Heart left ventricle (tissue), 13 donors: ENCODE data around the gene NFIB.

Experiments used
- CTCF ChIP-seq, 12 donors: fragments of 200-600 bp; sonication (generic) in 4 of 12; IDR thresholded peaks; one replicate each; pipeline versions ENCODE4 v1.5.0 to v1.8.0; 2018 to 2022; ENCODE audit warnings: antibody characterized with exemption in 12 of 12, mild to moderate bottlenecking in 5 of 12
- POLR2A ChIP-seq, 2 donors: fragments of 450-650 bp; IDR thresholded peaks; one replicate each; pipeline ENCODE4 v1.6.1; 2017; ENCODE audit warnings: antibody characterized with exemption in 2 of 2, mild to moderate bottlenecking in 2 of 2, moderate library complexity in 2 of 2
- donor health status: ischemic (EF 13 %, LVEDD 7.1; RV severe dilation, severe dysfunction).
- donor health status: DM: no; HTN: yes; CAD: no.
- donor health status: DM: no; HTN: no; CAD: no.
- donor health status: ischemic (EF 25% LVEDD 6.9; RV normal size, moderate dysfunction).
- donor health status: ischemic (EF 25% LVEDD 5.7; RV mildly dilated, moderate dysfunction).
- donor health status: ischemic (EF 35%, LVEDD 5.7; RV mildly dilated, moderate dysfunction).
- donor health status: nonischemic (EF 11% LVEDD 7.7; RV severe dilation, severe dysfunction).
- donor health status: DM: yes; HTN: yes; CAD: no.
- donor health status: PGD.
- donor health status: ischemic (EF 29% LVEDD 5.4; RV normal size, mild dysfunction).
- donor health status: nonischemic (EF 23%, LVEDD 6.1; RV moderate dilation, normal function).

- TF ChIP-seq CTCF (IDR thresholded peaks at IDR 0.05) (no peak), POLR2A (IDR thresholded peaks at IDR 0.05) (no peak)
Measured at GRCh38 chr9:14303521-14303920, 10.4 kb downstream of the NFIB start.
